Mononuclear cell (primary cell): Measurements from ENCODE around the gene ZNF480. TPM values are rescaled to one million over a fixed set of nuclear protein-coding genes. Genes with fewer than 3 reads are reported as not detected.
A peak's percentile ranks its signal among the peaks of the same experiment; 100 is the strongest.
"Not testable (repeated sequence)": the region's sequence is repeated elsewhere in the genome, so short reads cannot be mapped to it uniquely, and the experiment has no call there.

Experiments
- H3K27me3 ChIP-seq: 2 replicates; pipeline ENCODE4 v1.6.0; 2011; ENCODE audit warnings: low read length, control low read depth; ENCODE audit not compliant: insufficient read depth
- H3K4me1 ChIP-seq: 2 replicates; pipeline ENCODE4 v1.5.1; 2011; ENCODE audit warnings: mild to moderate bottlenecking, low read length, control low read depth; ENCODE audit not compliant: insufficient read depth
- H3K4me3 ChIP-seq: 2 replicates; pipeline ENCODE4 v1.5.1; 2011; ENCODE audit warnings: mild to moderate bottlenecking, low read length, moderate library complexity
- H3K9me3 ChIP-seq: 2 replicates; pipeline ENCODE4 v1.5.1; 2011; ENCODE audit warnings: low read depth, mild to moderate bottlenecking, control low read depth, low read length
- total RNA-seq: library from RNA; depleted of rRNA; stranded (reverse); fragments of >200 nt; gene quantifications from one replicate; pipeline ENCODE4 v1.2.3, GENCODE V29; 2012

Gene ZNF480
- 5.6 TPM for total RNA-seq

DNA sequence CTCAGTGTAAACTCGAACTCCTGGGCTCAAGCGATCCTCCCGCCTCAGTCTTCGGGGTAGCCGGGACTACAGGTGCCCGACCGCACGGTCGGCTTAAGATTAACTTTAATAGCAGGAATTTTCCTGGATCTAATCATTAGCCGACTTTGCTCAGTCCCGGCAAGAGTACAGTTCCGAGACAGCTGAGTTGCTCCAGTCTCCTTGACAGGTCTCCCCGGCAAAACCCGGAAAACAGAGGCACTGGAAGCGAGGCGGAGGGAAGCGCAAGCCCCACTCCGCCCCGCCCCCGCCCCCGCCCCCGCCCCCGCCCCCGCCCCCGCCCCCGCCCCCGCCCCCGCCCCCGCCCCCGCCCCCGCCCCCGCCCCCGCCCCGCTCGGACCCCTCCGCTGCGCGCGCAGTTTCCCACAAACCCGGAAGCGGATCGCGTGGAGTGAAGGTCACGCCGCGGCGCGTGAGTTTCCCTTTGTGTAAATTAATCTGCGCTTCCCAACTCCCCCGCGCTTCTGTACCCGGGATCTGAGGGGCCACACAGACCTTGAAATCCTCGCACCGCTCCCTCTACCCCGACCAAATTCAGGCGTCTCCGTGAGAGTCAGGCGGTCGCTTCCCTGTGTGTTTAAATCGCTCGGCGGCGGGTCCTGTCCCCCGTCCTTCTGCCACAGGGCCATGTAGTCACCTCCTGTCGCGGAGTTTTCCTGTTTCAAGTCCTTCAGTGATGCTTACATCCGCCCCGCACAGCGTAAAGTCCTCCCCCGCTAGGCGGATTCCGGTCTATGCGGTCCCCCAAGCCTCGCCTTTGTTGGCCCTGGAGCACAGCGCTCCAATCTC is at the start of gene ZNF480:
ZNF480 (plus strand) TSS at position 397 of the 828 bp plus-strand sequence. CDS start 3,244 bp downstream, outside the sequence.
- peak within 1 kb of the TSS; percentile 86 for H3K4me3 ChIP-seq
- peaks cover 14% of the 10 kb centered on the region for H3K4me1 ChIP-seq
- no peaks in the 10 kb centered on the region for H3K27me3 ChIP-seq
- peaks cover 7% of the 10 kb centered on the region for H3K9me3 ChIP-seq

DNA sequence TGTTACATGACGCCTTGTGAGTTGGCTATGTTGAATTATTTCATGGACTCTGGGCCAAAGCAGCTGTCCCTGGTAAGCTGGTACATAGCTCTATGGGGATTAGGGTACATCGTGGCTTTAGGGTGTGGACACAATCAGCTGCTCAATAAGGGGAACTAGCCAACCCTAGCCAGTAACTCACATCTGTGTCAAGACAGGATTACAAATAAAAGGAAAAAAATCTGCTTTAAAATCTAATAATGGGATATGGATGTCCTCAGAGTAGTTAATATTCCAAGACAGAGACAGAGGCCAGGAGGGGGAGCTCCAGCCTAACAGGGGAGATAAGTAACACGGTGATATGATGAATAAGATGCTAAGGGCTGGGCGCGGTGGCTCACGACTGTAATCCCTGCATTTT is 48.7 kb upstream of the ZNF480 start:
- Histone ChIP-seq H3K4me3 (no peak overlapping the region), H3K27me3 (no peaks in the 10 kb centered on the region), H3K9me3 (no peaks in the 10 kb centered on the region), H3K4me1 (no peaks in the 10 kb centered on the region)

DNA sequence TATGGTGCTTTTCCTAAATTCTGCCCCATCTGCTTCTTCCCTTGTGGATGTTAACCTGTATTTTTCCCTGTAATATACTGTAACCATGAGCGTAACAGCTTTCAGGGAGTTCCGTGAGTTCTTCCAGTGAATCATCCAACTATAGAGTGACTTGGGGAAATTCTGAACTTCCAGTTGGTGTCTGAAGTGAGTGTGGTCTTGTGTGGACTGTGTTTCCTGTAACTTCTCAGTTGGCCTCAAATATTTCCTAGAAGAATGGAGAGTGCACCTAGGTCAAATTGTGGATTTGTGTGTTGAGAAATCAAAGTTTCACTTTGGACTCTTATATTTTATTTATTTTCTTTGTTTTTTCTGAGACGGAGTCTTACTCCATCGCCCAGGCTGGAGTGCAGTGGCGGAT is 38.5 kb upstream of the ZNF480 start:
- no peak overlapping the region for H3K4me3 ChIP-seq

DNA sequence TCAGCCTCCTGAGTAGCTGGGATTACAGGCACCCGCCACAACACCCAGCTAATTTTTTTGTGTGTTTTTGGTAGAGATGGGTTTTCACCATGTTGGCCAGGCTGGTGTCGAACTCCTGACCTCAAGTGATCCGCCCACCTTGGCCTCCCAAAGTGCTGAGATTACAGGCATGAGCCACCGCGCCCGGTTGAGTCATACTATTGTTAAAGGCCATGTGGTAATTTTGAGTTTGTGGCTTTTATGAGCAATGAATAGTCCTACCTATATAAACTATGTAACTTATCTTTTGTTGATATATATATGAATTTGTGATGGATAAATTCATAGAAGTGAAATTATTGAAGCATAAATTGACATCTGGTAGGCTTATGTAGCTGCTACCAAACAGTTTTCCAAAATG is 31.4 kb upstream of the ZNF480 start:
- H3K9me3 ChIP-seq, H3K4me1 ChIP-seq, H3K27me3 ChIP-seq, H3K4me3 ChIP-seq: not testable (repeated sequence)

More for the DNA sequence above, 38.5 kb upstream of the ZNF480 start:
- Histone ChIP-seq H3K4me1 (no peaks in the 10 kb centered on the region), H3K27me3 (no peaks in the 10 kb centered on the region), H3K9me3 (no peaks in the 10 kb centered on the region)

DNA sequence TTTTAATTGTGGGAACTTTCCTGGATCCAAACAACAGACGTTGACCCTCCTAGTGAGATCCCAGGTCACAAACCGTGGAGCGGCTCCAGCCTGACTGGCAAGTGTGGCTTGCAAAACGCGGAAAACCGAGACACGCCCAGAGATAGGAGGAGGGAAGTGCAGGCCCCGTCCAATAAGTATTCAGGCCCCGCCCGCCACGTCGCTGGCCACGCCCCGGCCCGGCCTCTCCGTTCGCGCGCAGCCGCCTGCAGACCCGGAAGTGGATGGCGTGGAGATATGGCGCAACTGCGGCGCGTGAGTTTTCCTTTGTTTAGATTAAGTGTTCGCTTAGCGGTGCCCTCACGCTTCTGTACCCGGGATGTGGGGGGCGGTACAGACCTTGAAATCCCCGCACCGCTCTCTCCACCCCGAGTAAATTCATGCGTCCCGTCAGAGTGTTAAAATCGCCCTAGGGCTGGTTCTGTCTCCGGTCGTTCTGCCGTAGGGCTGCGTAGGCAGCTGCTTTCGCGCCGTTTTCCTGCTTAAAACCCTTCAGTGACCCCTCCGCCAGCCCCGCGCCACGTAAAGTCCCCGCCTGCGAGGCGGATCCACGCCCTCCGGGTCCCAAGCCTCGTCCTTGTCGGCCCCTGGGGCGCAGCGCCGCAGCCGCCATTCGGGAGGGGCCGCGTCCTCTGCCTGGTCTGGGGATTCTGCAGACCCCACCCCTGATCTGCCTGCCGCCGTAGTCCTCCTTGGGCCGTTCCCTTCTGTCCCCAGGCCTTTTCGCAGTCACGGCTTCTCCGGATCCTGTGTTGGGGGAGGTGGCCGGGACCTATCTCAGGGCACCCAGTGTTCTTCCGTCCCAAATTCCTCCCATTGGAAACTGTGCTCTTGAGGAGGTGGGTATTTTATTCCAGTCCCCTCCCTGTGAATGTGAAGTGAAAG is 27.4 kb upstream of the ZNF480 start, which contains the start of gene ZNF766:
ZNF766 (plus strand) TSS at position 250 of the 924 bp plus-strand sequence; CDS start at position 277, 27 bp downstream.
- peaks cover 20% of the 10 kb centered on the region for H3K4me1 ChIP-seq
- H3K27me3 ChIP-seq = no peaks in the 10 kb centered on the region
- peaks cover under 1% of the 10 kb centered on the region for H3K9me3 ChIP-seq
- H3K4me3 ChIP-seq = peak within 1 kb of the TSS; percentile 99

DNA sequence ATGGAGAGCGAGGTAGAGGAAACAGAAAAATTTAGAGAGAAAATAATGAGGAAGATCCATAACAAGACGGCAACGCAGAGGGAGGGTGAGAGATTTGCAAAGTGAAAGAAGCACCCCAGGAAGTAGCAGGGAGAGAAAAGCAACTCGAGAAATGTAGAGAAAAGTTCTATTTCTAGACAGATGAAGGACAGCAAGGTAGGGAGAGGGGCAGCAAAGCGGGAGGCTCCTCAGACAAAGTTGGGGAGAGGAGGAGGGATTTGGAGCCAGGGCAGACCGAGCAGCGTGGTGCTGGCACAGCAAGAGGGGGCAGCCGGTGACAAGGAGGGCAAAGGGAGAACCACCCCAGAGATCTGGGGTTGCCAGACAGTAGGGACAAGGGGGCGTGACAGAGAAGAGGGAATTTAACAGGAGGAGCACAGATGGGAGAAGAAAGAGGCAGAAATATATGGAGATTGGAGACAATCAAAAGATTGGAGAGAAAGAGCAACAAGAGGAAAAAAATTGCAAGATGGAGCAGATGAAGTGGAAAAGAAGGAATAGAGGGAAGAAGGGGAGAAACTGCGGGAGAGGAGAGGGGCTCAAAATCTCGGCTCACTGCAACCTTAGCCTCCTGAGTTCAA is 26.6 kb upstream of the ZNF480 start:
- Histone ChIP-seq H3K4me1 (peaks cover 20% of the 10 kb centered on the region), H3K9me3 (peaks cover 6% of the 10 kb centered on the region), H3K27me3 (no peaks in the 10 kb centered on the region), H3K4me3 (peak overlapping the region; percentile 99)

DNA sequence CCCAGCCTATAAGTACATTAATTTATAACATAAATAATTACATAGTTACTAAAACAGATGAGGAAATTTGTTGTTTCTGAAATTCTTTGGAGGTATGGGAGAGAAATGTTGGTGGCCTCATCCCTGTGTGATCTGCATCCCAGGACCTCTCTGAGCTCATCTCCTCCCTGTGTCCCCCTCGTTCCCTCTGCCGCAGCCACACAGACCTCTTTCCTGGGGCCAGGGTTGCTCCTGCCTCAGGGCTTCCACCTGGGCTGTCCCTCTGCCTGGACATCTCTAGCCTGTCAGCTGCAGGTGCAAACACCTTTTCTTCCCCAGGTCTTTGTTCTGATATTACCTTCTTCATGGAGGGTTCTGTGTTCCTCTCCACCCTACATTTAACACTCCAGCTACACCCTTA is 23.7 kb upstream of the ZNF480 start:
- Histone ChIP-seq H3K27me3 (no peaks in the 10 kb centered on the region), H3K4me1 (peaks cover 20% of the 10 kb centered on the region), H3K9me3 (peaks cover 14% of the 10 kb centered on the region), H3K4me3 (no peak overlapping the region)

DNA sequence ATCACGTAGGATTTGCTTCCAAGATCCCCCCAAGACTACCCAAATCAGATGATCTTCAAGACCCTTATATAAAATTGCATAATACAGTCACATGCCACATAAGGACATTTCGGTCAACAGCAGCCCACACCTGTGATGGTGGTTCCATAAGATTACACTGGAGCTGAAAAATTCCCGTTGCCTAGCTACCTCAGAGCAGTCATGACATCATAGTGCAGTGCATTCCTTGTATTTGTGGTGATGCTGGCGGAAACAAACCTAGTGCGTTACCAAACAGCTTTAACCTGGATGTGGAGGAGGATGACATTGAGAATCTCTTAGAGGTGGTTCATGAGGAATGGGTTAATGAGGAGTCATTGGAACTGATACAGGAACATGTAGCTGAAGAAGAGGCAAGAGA is 22.8 kb upstream of the ZNF480 start:
- peaks cover 19% of the 10 kb centered on the region for H3K9me3 ChIP-seq
- peaks cover 15% of the 10 kb centered on the region for H3K4me1 ChIP-seq
- no peaks in the 10 kb centered on the region for H3K27me3 ChIP-seq
- H3K4me3 ChIP-seq = no peak overlapping the region

DNA sequence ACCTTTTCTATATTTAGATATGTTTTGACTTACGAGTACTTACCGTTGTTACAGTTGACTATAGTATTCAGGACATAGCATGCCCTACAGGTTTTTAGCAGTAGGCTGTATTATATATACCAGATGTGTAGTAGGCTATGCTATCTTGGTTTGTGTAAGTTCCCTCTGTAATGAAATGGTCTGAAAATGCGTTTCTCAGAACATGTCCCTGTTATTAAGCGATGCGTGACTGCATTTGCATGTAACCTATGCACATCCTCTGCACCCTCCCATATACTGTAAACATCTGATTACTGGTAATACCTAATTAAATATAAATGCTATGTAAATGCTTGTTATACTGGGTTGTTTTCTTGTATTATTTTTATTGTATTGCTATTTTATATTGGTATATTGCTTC is 21.0 kb upstream of the ZNF480 start:
- Histone ChIP-seq H3K9me3 (peaks cover 20% of the 10 kb centered on the region), H3K27me3 (no peaks in the 10 kb centered on the region), H3K4me1 (peaks cover 7% of the 10 kb centered on the region), H3K4me3 (no peak overlapping the region)

DNA sequence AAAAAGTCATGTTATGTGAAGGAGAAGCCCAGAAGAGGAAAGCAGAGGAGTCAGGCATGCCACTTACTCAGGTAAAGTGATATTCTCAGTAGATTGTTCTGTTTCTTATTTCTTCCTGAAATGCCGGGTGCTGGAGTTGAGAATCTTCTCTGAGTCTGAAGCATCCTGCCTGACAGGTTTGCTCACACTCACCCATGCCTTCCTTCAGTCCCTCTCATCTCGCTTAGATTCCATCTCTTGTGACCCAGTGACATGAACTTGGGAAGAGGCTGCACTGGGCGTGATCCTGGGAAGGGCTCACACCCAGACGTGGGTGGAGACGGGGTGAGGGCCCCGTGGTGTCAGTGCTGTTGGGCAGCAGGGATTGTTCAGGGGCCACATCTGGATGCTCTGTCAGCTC is 19.5 kb upstream of the ZNF480 start:
- H3K4me3 ChIP-seq = no peak overlapping the region
- H3K27me3 ChIP-seq = no peaks in the 10 kb centered on the region
- H3K9me3 ChIP-seq = peaks cover 26% of the 10 kb centered on the region
- H3K4me1 ChIP-seq = no peaks in the 10 kb centered on the region

DNA sequence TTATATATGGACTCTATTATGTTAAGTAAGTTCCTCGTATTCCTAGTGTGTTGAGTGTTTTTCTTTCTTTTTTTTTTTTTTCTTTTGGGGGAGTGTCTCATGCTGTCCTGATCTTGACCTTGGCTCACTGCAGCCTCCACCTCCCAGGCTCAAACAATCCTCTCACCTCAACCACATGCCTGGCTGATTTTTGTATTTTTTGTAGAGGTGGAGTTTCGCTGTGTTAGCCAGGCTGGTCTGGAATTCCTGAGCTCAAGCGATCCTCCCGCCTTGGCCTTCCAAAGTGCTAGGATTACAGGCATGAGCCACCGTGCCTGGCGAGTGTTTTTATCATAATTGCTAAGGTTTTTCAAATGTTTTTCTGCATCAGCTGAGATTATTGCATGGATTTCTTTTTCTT is 10.7 kb upstream of the ZNF480 start:
- Histone ChIP-seq H3K9me3 (peaks cover 24% of the 10 kb centered on the region), H3K4me1 (no peaks in the 10 kb centered on the region), H3K27me3 (no peaks in the 10 kb centered on the region), H3K4me3 (no peak overlapping the region)

DNA sequence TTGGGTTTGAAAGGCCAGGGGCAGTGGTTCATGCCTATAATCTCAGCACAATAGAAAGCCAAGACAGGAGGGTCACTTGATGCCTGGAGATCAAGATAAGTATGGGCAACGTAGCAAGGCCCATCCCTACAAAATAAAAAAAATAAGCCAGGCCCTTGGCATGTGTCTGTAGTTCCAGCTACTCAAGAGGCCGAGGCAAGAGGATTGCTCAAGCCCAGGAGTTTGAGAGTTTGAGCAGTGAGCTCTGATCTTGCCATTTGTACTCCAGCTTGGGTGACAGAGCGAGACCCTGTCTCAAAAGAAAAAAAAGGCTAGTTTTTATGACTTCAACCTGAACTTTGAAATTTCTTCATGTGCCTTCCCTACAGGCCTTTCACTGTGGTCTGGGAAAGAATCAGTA is 5.2 kb upstream of the ZNF480 start:
- Histone ChIP-seq H3K4me3 (no peak overlapping the region), H3K4me1 (peaks cover 5% of the 10 kb centered on the region), H3K27me3 (no peaks in the 10 kb centered on the region), H3K9me3 (peaks cover 12% of the 10 kb centered on the region)

DNA sequence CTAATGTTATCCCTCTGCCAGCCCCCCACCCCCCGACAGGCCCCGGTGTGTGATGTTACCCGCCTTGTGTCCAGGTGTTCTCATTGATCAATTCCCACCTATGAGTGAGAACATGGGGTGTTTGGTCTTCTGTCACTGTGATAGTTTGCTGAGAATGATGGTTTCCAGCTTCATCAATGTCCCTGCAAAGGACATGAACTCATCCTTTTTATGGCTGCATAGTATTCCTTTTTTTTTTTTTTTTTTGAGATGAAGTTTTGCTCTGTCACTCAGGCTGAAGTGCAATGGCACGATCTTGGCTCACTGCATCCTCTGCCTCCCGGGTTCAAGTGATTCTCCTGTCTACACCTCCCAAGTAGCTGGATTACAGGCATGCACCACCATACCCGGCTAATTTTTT is 4.0 kb upstream of the ZNF480 start:
- not testable (repeated sequence) for H3K27me3 ChIP-seq, H3K4me3 ChIP-seq
- H3K4me1 ChIP-seq = peaks cover 11% of the 10 kb centered on the region
- peaks cover 12% of the 10 kb centered on the region for H3K9me3 ChIP-seq

DNA sequence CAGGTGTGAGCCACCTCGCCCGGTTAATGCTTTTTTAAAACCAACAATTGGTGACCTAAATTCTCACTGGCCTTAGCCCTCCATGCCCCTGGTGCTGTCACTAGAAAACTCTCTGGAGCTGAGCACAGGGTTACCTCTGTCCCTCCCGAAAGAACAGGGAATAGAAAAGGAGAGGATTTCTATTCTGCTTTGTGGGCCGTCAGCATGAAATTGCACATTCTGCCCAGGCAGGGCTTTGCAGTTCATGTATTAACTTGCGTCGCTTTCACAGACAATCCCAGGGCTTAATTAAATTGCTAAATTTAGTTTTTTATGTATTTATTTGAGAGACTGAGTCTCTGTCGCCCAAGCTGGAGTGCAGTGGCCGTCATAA is 583 bp upstream of the ZNF480 start:
- Histone ChIP-seq H3K27me3 (no peaks in the 10 kb centered on the region), H3K4me3 (peak overlapping the region; percentile 86), H3K9me3 (peaks cover 7% of the 10 kb centered on the region), H3K4me1 (peaks cover 14% of the 10 kb centered on the region)
